Left ventricle myocardium inferior (tissue), 1 donor: ENCODE results near the gene EIF3J. TPM values are rescaled to one million over a fixed set of nuclear protein-coding genes. Genes with fewer than 3 reads are reported as not detected.

Experiments
- DNase-seq: peaks from one replicate; pipeline ENCODE4 v3.0.0-alpha.2; 2020
- H3K27ac ChIP-seq: fragments of 200-600 bp; replicated peaks from 2 replicates; pipeline ENCODE4 v1.8.0; 2021
- H3K27me3 ChIP-seq: fragments of 200-600 bp; 2 replicates; pipeline ENCODE4 v1.8.0; 2021; ENCODE audit warnings: low read depth
- H3K36me3 ChIP-seq: fragments of 200-600 bp; 2 replicates; pipeline ENCODE4 v1.8.0; 2021
- H3K4me1 ChIP-seq: fragments of 200-600 bp; 2 replicates; pipeline ENCODE4 v1.8.0; 2021
- H3K4me3 ChIP-seq: fragments of 200-600 bp; 2 replicates; pipeline ENCODE4 v1.8.0; 2021; ENCODE audit warnings: mild to moderate bottlenecking, moderate library complexity
- H3K9me3 ChIP-seq: fragments of 200-600 bp; replicated peaks from 2 replicates; pipeline ENCODE4 v1.8.0; 2021
- CTCF ChIP-seq: fragments of 200-600 bp; IDR thresholded peaks from 2 replicates; pipeline ENCODE4 v1.8.0; 2021; ENCODE audit warnings: antibody characterized with exemption, mild to moderate bottlenecking, borderline replicate concordance
- intact Hi-C: fragments of 100-400 bp; cut with micrococcal nuclease; formaldehyde crosslinking; loops from one replicate; pipeline ENCODE4 v1.11.0; 2022
- total RNA-seq: library from RNA; stranded (reverse); fragmentation: NEBNext Ultra II Directional; extraction: Animal tissue kit (Norgen Biotek cat#: 25700); gene quantifications from one replicate; pipeline ENCODE4 v1.2.1, GENCODE V29; 2021
- donor health status: DM: no; HTN: yes; CAD: no; lungs with severe emphysema.

The EIF3J gene
- total RNA-seq, 1 donor from 2014 or later: 83.5 TPM

GRCh38 chr15:44565387-44566154 is 28.6 kb downstream of the EIF3J start:
- H3K27me3 ChIP-seq: no peaks in the 10 kb centered on the region
- H3K4me3 ChIP-seq: no peak overlapping the region
- DNase-seq: no peak
- no peaks in the 10 kb centered on the region for H3K9me3 ChIP-seq
- intact Hi-C loops: no loop called here
- no peaks in the 10 kb centered on the region for H3K4me1 ChIP-seq
- H3K36me3 ChIP-seq: peaks cover 99% of the 10 kb centered on the region
- no peak for TF ChIP-seq CTCF
- H3K27ac ChIP-seq: no peak overlapping the region

GRCh38 chr15:44566155-44566540 is 29.2 kb downstream of the EIF3J start:
- Histone ChIP-seq H3K9me3 (no peaks in the 10 kb centered on the region), H3K4me1 (no peaks in the 10 kb centered on the region), H3K36me3 (peaks cover 99% of the 10 kb centered on the region), H3K4me3 (no peak overlapping the region), H3K27ac (no peak overlapping the region), H3K27me3 (no peaks in the 10 kb centered on the region)
- DNase-seq: no peak
- intact Hi-C loops: no loop called here
- TF ChIP-seq CTCF: no peak

DNA sequence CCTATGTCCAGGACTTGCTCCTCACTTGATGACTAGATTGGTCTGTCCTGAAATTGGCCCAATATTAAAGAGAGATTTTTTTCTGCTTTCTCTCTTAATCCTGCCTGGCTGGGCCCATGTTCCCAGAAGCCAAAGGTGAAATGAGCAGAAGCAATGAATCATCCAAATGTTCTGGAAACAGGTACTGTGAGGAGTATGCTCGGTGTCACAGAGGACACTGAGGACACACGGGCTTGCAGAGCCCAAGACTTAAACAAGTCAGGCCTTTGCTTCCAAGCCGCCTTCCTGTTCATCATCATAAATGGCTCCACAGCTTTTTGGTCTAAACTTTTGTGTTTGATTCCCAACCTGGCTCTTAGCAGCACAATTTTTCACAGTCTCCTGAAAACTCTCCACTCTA is 31.4 kb downstream of the EIF3J start:
- no peak for DNase-seq
- Histone ChIP-seq H3K4me3 (no peak overlapping the region), H3K27me3 (no peaks in the 10 kb centered on the region), H3K4me1 (no peaks in the 10 kb centered on the region), H3K27ac (no peak overlapping the region), H3K36me3 (peaks cover 97% of the 10 kb centered on the region), H3K9me3 (no peaks in the 10 kb centered on the region)
- intact Hi-C loops: no loop called here
- no peak for TF ChIP-seq CTCF

DNA sequence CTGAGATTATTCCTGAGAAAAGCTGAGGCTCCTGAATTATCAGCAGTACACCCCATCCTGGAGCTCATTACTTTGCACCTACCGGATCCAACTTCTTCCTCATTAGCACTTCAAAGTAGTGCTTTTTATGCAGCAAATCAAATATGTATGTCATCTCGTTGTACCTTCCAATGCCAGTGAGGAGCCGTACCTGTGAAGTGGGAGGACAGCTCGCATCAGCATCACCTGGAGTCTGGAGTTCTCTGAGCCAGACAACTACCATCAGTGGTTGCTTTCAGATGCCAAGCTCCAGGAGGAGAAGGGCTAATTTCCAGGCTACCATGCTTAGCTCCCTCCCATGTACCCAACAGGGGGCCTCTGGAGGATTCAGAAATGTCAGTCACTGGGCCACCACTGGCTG is 32.4 kb downstream of the EIF3J start:
- H3K36me3 ChIP-seq: peaks cover 94% of the 10 kb centered on the region
- no peaks in the 10 kb centered on the region for H3K27me3 ChIP-seq
- no peak for TF ChIP-seq CTCF
- DNase-seq: no peak
- no peak overlapping the region for H3K27ac ChIP-seq
- intact Hi-C loops: no loop called here
- H3K9me3 ChIP-seq: no peaks in the 10 kb centered on the region
- H3K4me1 ChIP-seq: peaks cover 1% of the 10 kb centered on the region
- H3K4me3 ChIP-seq: no peak overlapping the region

DNA sequence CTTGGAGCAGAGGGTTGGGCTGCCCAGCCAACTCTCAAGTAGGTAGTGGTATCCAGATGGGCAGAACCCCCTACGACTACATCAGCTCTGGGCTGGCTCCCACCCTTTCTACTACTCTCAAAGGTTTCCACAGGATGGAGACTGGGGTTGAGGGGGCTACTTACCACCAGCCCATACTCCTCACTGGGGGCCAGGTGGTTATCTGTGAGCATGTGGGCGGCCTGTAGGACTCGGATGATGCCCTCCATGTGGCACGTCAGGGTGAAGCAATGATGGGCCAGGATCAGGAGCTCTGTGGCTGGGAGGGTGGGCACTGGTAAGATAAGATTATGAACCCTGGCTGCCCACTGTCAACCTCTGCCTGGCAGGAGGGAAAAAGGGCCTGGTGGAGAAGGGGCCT is 33.4 kb downstream of the EIF3J start:
- H3K36me3 ChIP-seq: peaks cover 83% of the 10 kb centered on the region
- no peak overlapping the region for H3K4me3 ChIP-seq
- intact Hi-C loops: no loop called here
- no peak for DNase-seq
- H3K4me1 ChIP-seq: peaks cover 12% of the 10 kb centered on the region
- no peak overlapping the region for H3K27ac ChIP-seq
- no peak for TF ChIP-seq CTCF
- no peaks in the 10 kb centered on the region for H3K9me3 ChIP-seq
- H3K27me3 ChIP-seq: no peaks in the 10 kb centered on the region
